Memory B cell (primary cell): ENCODE measurements around the gene RITA1.

Source experiments
- ATAC-seq: fragments of 150-1000 bp; cut with Tn5 transposase; 2 replicates; pipeline ENCODE4 v1.10.0; 2021; ENCODE audit warnings: low read depth, mild to moderate bottlenecking, moderate library complexity
- DNase-seq, 2 donors: peaks; one replicate each; pipeline ENCODE4 v3.0.0; 2022; ENCODE audit warnings: low spot score in 2 of 2
- H3K27ac Mint-ChIP-seq: one replicate; pipeline ENCODE4 v1.8.0; 2022; ENCODE audit warnings: mild to moderate bottlenecking, moderate library complexity, mixed read lengths
- H3K27me3 Mint-ChIP-seq: one replicate; pipeline ENCODE4 v1.8.0; 2022; ENCODE audit warnings: mixed read lengths
- H3K36me3 Mint-ChIP-seq: one replicate; pipeline ENCODE4 v1.8.0; 2022; ENCODE audit warnings: mild to moderate bottlenecking, mixed read lengths
- H3K4me1 Mint-ChIP-seq: one replicate; pipeline ENCODE4 v1.8.0; 2022; ENCODE audit warnings: mixed read lengths
- H3K4me3 Mint-ChIP-seq: one replicate; pipeline ENCODE4 v1.8.0; 2022; ENCODE audit warnings: mild to moderate bottlenecking, moderate library complexity, mixed read lengths
- H3K9me3 Mint-ChIP-seq: one replicate; pipeline ENCODE4 v1.8.0; 2022; ENCODE audit warnings: mixed read lengths

The RITA1 gene

GRCh38 chr12:113180333-113180732 is 5.2 kb upstream of the RITA1 start:
- Mint-ChIP-seq H3K27ac (no peak overlapping the region), H3K27me3 (no peaks in the 10 kb centered on the region), H3K36me3 (peaks cover 21% of the 10 kb centered on the region), H3K4me1 (peaks cover 9% of the 10 kb centered on the region), H3K9me3 (no peaks in the 10 kb centered on the region), H3K4me3 (no peak overlapping the region)
- DNase-seq (no peak), ATAC-seq (no peak)

- Mint-ChIP-seq H3K36me3 (peaks cover 20% of the 10 kb centered on the region), H3K4me1 (peaks cover 18% of the 10 kb centered on the region), H3K27ac (no peak overlapping the region)
Measured at GRCh38 chr12:113181975-113182374, 3.5 kb upstream of the RITA1 start.

DNA sequence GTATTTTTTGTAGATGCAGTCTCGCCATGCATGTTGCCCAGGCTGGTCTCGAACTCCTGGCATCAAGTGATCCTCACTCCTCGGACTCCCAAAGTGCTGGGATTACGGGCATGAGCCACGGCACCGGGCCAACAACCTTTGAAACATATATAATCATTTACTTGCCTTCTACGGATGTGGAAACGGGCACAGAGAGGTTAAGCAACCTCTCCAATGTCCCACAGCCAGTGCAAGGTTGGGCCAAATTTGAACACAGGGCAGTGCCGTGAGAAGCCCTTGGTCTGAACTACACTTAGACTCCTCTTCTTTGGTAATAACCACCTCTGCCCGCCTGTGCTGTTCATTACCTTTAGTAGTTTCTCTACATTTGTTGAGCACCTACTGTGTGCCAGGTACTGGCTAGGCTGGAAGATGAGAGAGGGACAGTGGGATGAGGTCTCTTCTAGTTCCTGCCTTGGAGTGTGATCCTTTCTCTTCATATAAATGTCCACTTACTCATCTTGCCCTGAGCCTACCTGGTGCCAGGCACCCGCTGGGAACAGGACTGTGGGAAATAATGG is 2.4 kb upstream of the RITA1 start:
- no peaks in the 10 kb centered on the region for H3K27me3 Mint-ChIP-seq
- no peak overlapping the region for H3K27ac Mint-ChIP-seq
- no peak overlapping the region for H3K4me3 Mint-ChIP-seq

More at GRCh38 chr12:113181975-113182374, 3.5 kb upstream of the RITA1 start:
- H3K27me3 Mint-ChIP-seq, result no peaks in the 10 kb centered on the region
- H3K4me3 Mint-ChIP-seq, result no peak overlapping the region
- no peak for ATAC-seq
- no peak for DNase-seq
- no peaks in the 10 kb centered on the region for H3K9me3 Mint-ChIP-seq

GRCh38 chr12:113184098-113184899 is 1.2 kb upstream of the RITA1 start:
- Mint-ChIP-seq H3K36me3 (peaks cover 10% of the 10 kb centered on the region), H3K27ac (peak overlapping the region; percentile 96), H3K27me3 (no peaks in the 10 kb centered on the region), H3K4me1 (peaks cover 24% of the 10 kb centered on the region), H3K9me3 (no peaks in the 10 kb centered on the region), H3K4me3 (peak overlapping the region; percentile 93)
- ATAC-seq (peak; percentile 61), DNase-seq (no peak)

More for the DNA sequence above, 2.4 kb upstream of the RITA1 start:
- H3K36me3 Mint-ChIP-seq, result peaks cover 9% of the 10 kb centered on the region
- peaks cover 22% of the 10 kb centered on the region for H3K4me1 Mint-ChIP-seq
- no peaks in the 10 kb centered on the region for H3K9me3 Mint-ChIP-seq
- ATAC-seq (no peak), DNase-seq (no peak)

DNA sequence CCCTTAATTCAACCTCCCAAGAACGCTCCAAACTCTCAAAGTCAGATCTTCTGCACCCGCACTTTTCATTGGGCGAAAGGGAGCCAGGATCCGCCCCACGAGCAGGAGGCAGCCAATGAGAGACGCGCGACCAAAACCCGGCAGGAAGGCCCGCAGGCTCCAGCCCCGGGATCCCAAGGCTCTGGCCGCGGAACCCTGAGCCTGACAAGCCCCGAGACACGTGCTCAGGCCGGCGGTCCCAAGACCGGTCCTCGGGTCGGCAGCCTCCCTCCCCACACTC is 681 bp upstream of the RITA1 start:
- ATAC-seq, result peak; percentile 79
- DNase-seq, result peak; percentile 87 to 89
- no peaks in the 10 kb centered on the region for H3K9me3 Mint-ChIP-seq
- peaks cover 9% of the 10 kb centered on the region for H3K36me3 Mint-ChIP-seq
- H3K4me3 Mint-ChIP-seq, result peak overlapping the region; percentile 93
- H3K27me3 Mint-ChIP-seq, result no peaks in the 10 kb centered on the region
- peak overlapping the region; percentile 96 for H3K27ac Mint-ChIP-seq
- H3K4me1 Mint-ChIP-seq, result peaks cover 24% of the 10 kb centered on the region

GRCh38 chr12:113186033-113186365 is 478 bp downstream of the RITA1 start:
- Mint-ChIP-seq H3K4me3 (peak overlapping the region; percentile 93), H3K27me3 (no peaks in the 10 kb centered on the region), H3K27ac (peak overlapping the region; percentile 96), H3K9me3 (no peaks in the 10 kb centered on the region), H3K4me1 (peaks cover 24% of the 10 kb centered on the region), H3K36me3 (peaks cover 9% of the 10 kb centered on the region)
- no peak for DNase-seq
- no peak for ATAC-seq

GRCh38 chr12:113186666-113187325 is 1.3 kb downstream of the RITA1 start:
- peaks cover 24% of the 10 kb centered on the region for H3K4me1 Mint-ChIP-seq
- H3K9me3 Mint-ChIP-seq, result no peaks in the 10 kb centered on the region
- H3K27ac Mint-ChIP-seq, result peak overlapping the region; percentile 71
- DNase-seq, result no peak
- ATAC-seq, result no peak
- peaks cover 9% of the 10 kb centered on the region for H3K36me3 Mint-ChIP-seq
- no peaks in the 10 kb centered on the region for H3K27me3 Mint-ChIP-seq
- peak overlapping the region; percentile 93 for H3K4me3 Mint-ChIP-seq

DNA sequence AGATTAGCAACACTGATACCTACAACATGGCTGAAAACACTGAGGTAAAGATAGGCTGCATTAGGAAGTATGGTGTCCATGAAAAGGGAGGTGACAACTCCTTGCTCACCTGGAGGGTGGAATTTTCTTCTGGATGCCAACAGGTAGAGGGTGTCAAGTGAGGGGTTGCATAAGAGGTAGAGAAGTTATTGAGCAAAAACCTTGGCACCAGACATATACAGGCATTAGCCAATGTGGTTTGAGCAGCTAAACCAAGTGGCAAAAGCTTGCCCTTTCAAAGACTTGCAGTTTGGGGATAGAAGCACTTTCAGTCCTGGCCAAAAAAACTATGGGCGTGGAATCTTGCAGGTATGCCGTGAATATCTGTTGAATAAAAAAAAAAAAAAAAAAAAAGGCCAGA is 3.8 kb downstream of the RITA1 start:
- no peak overlapping the region for H3K4me3 Mint-ChIP-seq
- ATAC-seq (no peak), DNase-seq (no peak)
- no peaks in the 10 kb centered on the region for H3K9me3 Mint-ChIP-seq
- H3K27ac Mint-ChIP-seq, result no peak overlapping the region
- H3K27me3 Mint-ChIP-seq, result no peaks in the 10 kb centered on the region
- H3K4me1 Mint-ChIP-seq, result peaks cover 20% of the 10 kb centered on the region
- H3K36me3 Mint-ChIP-seq, result peaks cover 7% of the 10 kb centered on the region

DNA sequence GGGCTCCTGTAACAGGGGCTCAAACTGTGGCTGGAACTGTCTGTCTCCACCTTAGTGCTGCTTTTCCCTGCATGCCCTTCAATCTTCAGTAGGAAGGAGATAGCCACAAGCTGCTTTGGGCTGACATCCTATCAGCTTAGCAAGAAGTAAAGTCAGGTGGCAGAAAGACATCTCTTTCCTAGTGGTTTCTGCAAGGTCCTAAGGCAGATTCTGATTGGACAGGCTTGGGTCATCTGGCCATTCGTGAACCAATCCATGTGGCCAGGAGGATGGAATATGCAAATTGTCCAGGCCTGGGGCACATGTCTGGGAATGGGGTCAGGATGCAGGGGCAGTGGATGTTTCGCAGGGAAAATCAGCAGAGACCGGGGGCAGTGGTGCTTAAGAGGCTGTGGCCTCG is 5.2 kb downstream of the RITA1 start:
- Mint-ChIP-seq H3K27me3 (no peaks in the 10 kb centered on the region), H3K27ac (no peak overlapping the region), H3K9me3 (no peaks in the 10 kb centered on the region), H3K36me3 (peaks cover 7% of the 10 kb centered on the region), H3K4me3 (no peak overlapping the region), H3K4me1 (peaks cover 15% of the 10 kb centered on the region)
- DNase-seq, result no peak
- ATAC-seq, result no peak

DNA sequence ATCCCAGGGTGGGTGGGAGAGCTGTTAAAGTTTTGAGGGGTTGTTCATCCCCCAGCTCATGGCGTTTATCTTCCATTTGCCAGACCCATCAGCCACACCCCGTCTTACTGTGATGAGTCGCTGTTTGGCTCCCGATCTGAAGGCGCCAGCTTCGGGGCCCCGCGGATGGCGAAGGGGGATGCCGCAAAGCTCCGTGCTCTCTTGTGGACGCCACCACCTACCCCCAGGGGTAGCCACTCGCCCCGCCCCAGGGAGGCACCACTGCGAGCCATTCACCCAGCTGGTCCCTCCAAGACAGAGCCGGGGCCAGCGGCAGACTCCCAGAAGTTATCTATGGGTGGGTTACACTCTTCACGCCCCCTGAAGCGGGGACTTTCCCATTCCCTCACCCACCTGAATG is 5.7 kb downstream of the RITA1 start:
- Mint-ChIP-seq H3K4me1 (peaks cover 14% of the 10 kb centered on the region), H3K9me3 (no peaks in the 10 kb centered on the region), H3K27me3 (no peaks in the 10 kb centered on the region), H3K4me3 (no peak overlapping the region), H3K36me3 (peaks cover 7% of the 10 kb centered on the region), H3K27ac (no peak overlapping the region)
- no peak for ATAC-seq
- no peak for DNase-seq

GRCh38 chr12:113194971-113195391 is 9.5 kb downstream of the RITA1 start:
- ATAC-seq (no peak), DNase-seq (no peak)
- Mint-ChIP-seq H3K27me3 (no peaks in the 10 kb centered on the region), H3K27ac (no peak overlapping the region), H3K4me1 (peaks cover 9% of the 10 kb centered on the region), H3K4me3 (no peak overlapping the region), H3K36me3 (peaks cover 2% of the 10 kb centered on the region), H3K9me3 (no peaks in the 10 kb centered on the region)

- Mint-ChIP-seq H3K4me1 (peaks cover 9% of the 10 kb centered on the region), H3K27me3 (no peaks in the 10 kb centered on the region), H3K27ac (no peak overlapping the region), H3K4me3 (no peak overlapping the region), H3K36me3 (peaks cover 2% of the 10 kb centered on the region), H3K9me3 (no peaks in the 10 kb centered on the region)
- DNase-seq (no peak), ATAC-seq (no peak)
Measured at GRCh38 chr12:113195598-113195997, 10.1 kb downstream of the RITA1 start.

GRCh38 chr12:113196582-113196981 is 11.1 kb downstream of the RITA1 start:
- no peak for DNase-seq
- Mint-ChIP-seq H3K27ac (no peak overlapping the region), H3K4me3 (no peak overlapping the region), H3K4me1 (peaks cover 9% of the 10 kb centered on the region), H3K36me3 (no peaks in the 10 kb centered on the region), H3K9me3 (no peaks in the 10 kb centered on the region), H3K27me3 (no peaks in the 10 kb centered on the region)
- no peak for ATAC-seq

DNA sequence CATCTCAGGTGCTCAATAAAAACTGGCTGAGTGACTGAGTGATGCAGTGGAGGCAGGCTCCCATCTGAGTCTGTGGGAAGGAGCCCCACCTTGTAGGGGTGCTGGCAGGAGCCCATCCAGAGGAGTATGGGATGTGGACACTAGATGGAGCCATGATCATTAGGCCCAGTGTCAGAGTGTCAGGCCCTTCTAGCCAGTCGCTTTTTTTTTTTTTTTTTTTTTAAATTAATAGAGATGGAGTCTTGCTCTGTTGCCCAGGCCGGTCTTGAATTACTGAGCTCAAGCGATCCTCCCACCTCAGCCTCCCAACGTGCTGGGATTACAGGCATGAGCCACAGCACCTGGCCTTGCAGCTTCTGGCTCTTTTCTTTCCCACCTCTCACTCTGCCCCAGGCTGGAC is 11.5 kb downstream of the RITA1 start:
- Mint-ChIP-seq H3K4me3 (no peak overlapping the region), H3K27me3 (no peaks in the 10 kb centered on the region), H3K9me3 (no peaks in the 10 kb centered on the region), H3K4me1 (peaks cover 9% of the 10 kb centered on the region), H3K36me3 (no peaks in the 10 kb centered on the region), H3K27ac (peak overlapping the region; percentile 78)
- peak; percentile 58 to 61 for DNase-seq
- ATAC-seq, result peak; percentile 99
